H9 (cell line): ENCODE data around the gene ADAMTS3. TPM values are rescaled to one million over a fixed set of nuclear protein-coding genes. Genes with fewer than 3 reads are reported as not detected.

Source experiments
- DNase-seq: peaks from one replicate; pipeline ENCODE4 v3.0.0-alpha.2; 2017
- H2AFZ ChIP-seq: one replicate; pipeline ENCODE4 v1.6.1; 2013; ENCODE audit warnings: mild to moderate bottlenecking, low read length, control low read depth, moderate library complexity
- H2AK5ac ChIP-seq: 2 replicates; pipeline ENCODE4 v1.6.1; 2013; ENCODE audit warnings: low read length, control low read depth, mixed read lengths; ENCODE audit not compliant: insufficient read length
- H2BK120ac ChIP-seq: one replicate; pipeline ENCODE4 v1.6.1; 2013; ENCODE audit warnings: low read depth, mild to moderate bottlenecking, low read length, control low read depth, inconsistent platforms; ENCODE audit not compliant: poor library complexity, severe bottlenecking
- H2BK12ac ChIP-seq: 2 replicates; pipeline ENCODE4 v1.6.1; 2013; ENCODE audit warnings: low read length, control low read depth, mixed read lengths, low read depth; ENCODE audit not compliant: insufficient read length
- H2BK15ac ChIP-seq: 2 replicates; pipeline ENCODE4 v1.6.1; 2013; ENCODE audit warnings: low read depth, low read length, control low read depth
- H2BK20ac ChIP-seq: one replicate; pipeline ENCODE4 v1.6.1; 2013; ENCODE audit warnings: low read depth, mild to moderate bottlenecking, low read length, control low read depth, inconsistent platforms; ENCODE audit not compliant: poor library complexity, severe bottlenecking
- H2BK5ac ChIP-seq: 2 replicates; pipeline ENCODE4 v1.6.1; 2013; ENCODE audit warnings: low read length, control low read depth, mixed read lengths; ENCODE audit not compliant: insufficient read length
- H3K14ac ChIP-seq: 2 replicates; pipeline ENCODE4 v1.6.1; 2013; ENCODE audit warnings: low read length, control low read depth; ENCODE audit not compliant: insufficient read depth
- H3K18ac ChIP-seq: 2 replicates; pipeline ENCODE4 v1.6.1; 2013; ENCODE audit warnings: low read depth, mild to moderate bottlenecking, mixed read lengths, low read length, control low read depth; ENCODE audit not compliant: insufficient read length
- H3K23ac ChIP-seq: 2 replicates; pipeline ENCODE4 v1.6.1; 2013; ENCODE audit warnings: low read length, control low read depth, mixed read lengths, low read depth; ENCODE audit not compliant: insufficient read length
- H3K23me2 ChIP-seq: 2 replicates; pipeline ENCODE4 v1.6.1; 2013; ENCODE audit warnings: low read depth, mild to moderate bottlenecking, mixed read lengths, low read length, control low read depth; ENCODE audit not compliant: insufficient read length, poor library complexity, severe bottlenecking
- H3K27ac ChIP-seq: 2 replicates; pipeline ENCODE4 v1.5.1; 2013; ENCODE audit warnings: low read length, control low read depth, mixed read lengths, low read depth; ENCODE audit not compliant: insufficient read length
- H3K27me3 ChIP-seq: 2 replicates; pipeline ENCODE4 v1.6.1; 2013; ENCODE audit warnings: low read length, control low read depth, inconsistent platforms; ENCODE audit not compliant: insufficient read depth
- H3K4ac ChIP-seq: 2 replicates; pipeline ENCODE4 v1.6.1; 2013; ENCODE audit warnings: low read depth, mild to moderate bottlenecking, control low read depth, inconsistent platforms, low read length, moderate library complexity
- H3K4me1 ChIP-seq: 2 replicates; pipeline ENCODE4 v1.6.1; 2013; ENCODE audit warnings: low read length, control low read depth, inconsistent platforms; ENCODE audit not compliant: insufficient read depth
- H3K4me2 ChIP-seq: 2 replicates; pipeline ENCODE4 v1.6.1; 2013; ENCODE audit warnings: low read length, control low read depth, mixed read lengths; ENCODE audit not compliant: insufficient read length, insufficient read depth
- H3K56ac ChIP-seq: 2 replicates; pipeline ENCODE4 v1.6.1; 2013; ENCODE audit warnings: low read depth, mild to moderate bottlenecking, mixed read lengths, low read length, control low read depth; ENCODE audit not compliant: insufficient read length
- H3K79me1 ChIP-seq: 2 replicates; pipeline ENCODE4 v1.6.1; 2013; ENCODE audit warnings: low read depth, mild to moderate bottlenecking, moderate library complexity, low read length, control low read depth, inconsistent platforms; ENCODE audit not compliant: insufficient read depth, poor library complexity, severe bottlenecking
- H3K79me2 ChIP-seq: 2 replicates; pipeline ENCODE4 v1.6.1; 2013; ENCODE audit warnings: low read length, control low read depth, inconsistent platforms; ENCODE audit not compliant: insufficient read depth
- H3K9ac ChIP-seq: 2 replicates; pipeline ENCODE4 v1.6.1; 2013; ENCODE audit warnings: low read length, control low read depth, mixed read lengths; ENCODE audit not compliant: insufficient read length; ENCODE audit errors: extremely low read depth
- H3K9me3 ChIP-seq: one replicate; pipeline ENCODE4 v1.6.1; 2013; ENCODE audit warnings: low read depth, low read length, inconsistent platforms; ENCODE audit not compliant: control insufficient read depth
- H3T11ph ChIP-seq: one replicate; pipeline ENCODE4 v1.6.1; 2013; ENCODE audit warnings: mild to moderate bottlenecking, low read length, control low read depth, inconsistent platforms
- H4K20me1 ChIP-seq: one replicate; pipeline ENCODE4 v1.6.1; 2013; ENCODE audit not compliant: control insufficient read depth, insufficient read length, insufficient read depth
- H4K5ac ChIP-seq: 2 replicates; pipeline ENCODE4 v1.6.1; 2013; ENCODE audit warnings: low read depth, mild to moderate bottlenecking, mixed read lengths, low read length, control low read depth; ENCODE audit not compliant: insufficient read length
- H4K8ac ChIP-seq: replicated peaks from 2 replicates; pipeline ENCODE4 v1.6.1; 2013; ENCODE audit warnings: low read length, control low read depth, mixed read lengths, low read depth; ENCODE audit not compliant: insufficient read length
- H4K91ac ChIP-seq: 2 replicates; pipeline ENCODE4 v1.6.1; 2013; ENCODE audit warnings: low read depth, mild to moderate bottlenecking, moderate library complexity, mixed read lengths, low read length, control low read depth; ENCODE audit not compliant: insufficient read length
- H3K27ac Mint-ChIP-seq, 3 experiments: 2 replicates in 2 of 3; 3 replicates in 1 of 3; pipeline ENCODE4 v1.8.0; 2020 to 2021; ENCODE audit warnings: mixed read lengths in 3 of 3, mild to moderate bottlenecking in 1 of 3, moderate library complexity in 1 of 3
- H3K27me3 Mint-ChIP-seq: 2 replicates; pipeline ENCODE4 v1.8.0; 2021; ENCODE audit warnings: low read depth, mild to moderate bottlenecking, moderate library complexity, mixed read lengths
- H3K36me3 Mint-ChIP-seq, 3 experiments: 2 replicates in 2 of 3; 3 replicates in 1 of 3; pipeline ENCODE4 v1.8.0; 2020 to 2021; ENCODE audit warnings: low read depth in 3 of 3, mixed read lengths in 3 of 3; ENCODE audit not compliant: insufficient read depth in 1 of 3
- H3K4me1 Mint-ChIP-seq, 2 experiments: 2 replicates each; pipeline ENCODE4 v1.8.0; 2020; ENCODE audit warnings: mixed read lengths in 2 of 2
- H3K4me3 Mint-ChIP-seq, 2 experiments: 2 replicates in 1 of 2; 3 replicates in 1 of 2; pipeline ENCODE4 v1.8.0; 2020 to 2021; ENCODE audit warnings: mild to moderate bottlenecking in 2 of 2, mixed read lengths in 2 of 2, moderate library complexity in 1 of 2
- H3K9me3 Mint-ChIP-seq, 2 experiments: 2 replicates in 1 of 2; 3 replicates in 1 of 2; pipeline ENCODE4 v1.8.0; 2020; ENCODE audit warnings: mild to moderate bottlenecking in 2 of 2, mixed read lengths in 2 of 2, moderate library complexity in 1 of 2
- WGBS: extraction: QIAGEN DNeasy Blood & Tissue Kit; methylation state at CpG from one replicate; pipeline ENCODE4 v1.1.7; 2013; ENCODE audit warnings: missing lambda C conversion rate, low lambda C conversion rate, mixed read lengths; ENCODE audit not compliant: insufficient read length; ENCODE audit errors: extremely low coverage; 5-methylcytosine and 5-hydroxymethylcytosine counted together
- total RNA-seq: library from RNA; stranded (reverse); gene quantifications from 2 replicates; pipeline ENCODE4 v1.2.1, GENCODE V29; 2021
- TF ChIP-seq, protein P1 (sequence below): fragments of 200-600 bp; sonication (generic); conservative IDR thresholded peaks from 3 replicates; pipeline ENCODE4 v1.8.0; 2021; ENCODE audit warnings: antibody characterized with exemption, mild to moderate bottlenecking

The ADAMTS3 gene
- total RNA-seq, 1 experiment from 2014 or later: 1.1 TPM

DNA sequence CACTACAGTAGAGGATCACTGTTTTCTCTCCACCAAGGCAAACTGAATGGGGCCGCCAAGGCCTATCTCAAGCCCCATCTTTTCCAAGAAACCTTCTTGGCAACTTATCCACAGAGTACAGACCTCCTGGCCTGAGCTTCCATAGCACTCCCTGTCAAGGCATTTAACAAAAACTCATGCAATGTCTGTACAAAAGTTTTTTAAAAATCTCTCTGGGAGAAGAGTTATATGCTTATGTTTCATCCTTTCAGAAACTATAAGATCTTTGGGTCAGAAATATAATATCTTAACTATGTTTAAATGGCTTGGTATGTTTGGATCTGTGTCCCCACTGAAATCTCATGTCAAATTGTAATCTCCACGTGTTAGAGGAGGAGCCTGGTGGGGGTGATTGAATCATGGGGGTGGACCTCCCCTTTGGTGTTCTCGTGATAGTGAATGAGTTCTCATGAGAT is 13.6 kb downstream of the ADAMTS3 start:
- Histone ChIP-seq H4K5ac (no peak overlapping the region), H4K20me1 (no peaks in the 10 kb centered on the region), H2BK15ac (no peak overlapping the region), H2BK120ac (no peak overlapping the region), H3K9ac (no peak overlapping the region), H3K14ac (no peak overlapping the region), H2BK5ac (no peak overlapping the region), H4K8ac (no peak overlapping the region), H3K4me1 (no peaks in the 10 kb centered on the region), H2AFZ (no peak overlapping the region), H2BK12ac (no peak overlapping the region), H2BK20ac (no peak overlapping the region), H3T11ph (no peak overlapping the region), H3K23ac (no peak overlapping the region), H3K79me2 (no peaks in the 10 kb centered on the region), H3K9me3 (no peaks in the 10 kb centered on the region), H4K91ac (no peak overlapping the region), H2AK5ac (no peak overlapping the region), H3K27ac (no peak overlapping the region), H3K27me3 (no peaks in the 10 kb centered on the region), H3K18ac (no peak overlapping the region), H3K23me2 (no peaks in the 10 kb centered on the region), H3K4ac (no peak overlapping the region), H3K4me2 (no peak overlapping the region), H3K56ac (no peak overlapping the region), H3K79me1 (no peaks in the 10 kb centered on the region)
- H3K36me3 Mint-ChIP-seq: peaks cover 0 to 1% (median 0%) of the 10 kb centered on the region in 3 experiments; a peak in 1 of 7 replicates
- H3K27ac Mint-ChIP-seq: no peak overlapping the region
- H3K9me3 Mint-ChIP-seq: no peaks in the 10 kb centered on the region; a peak in 1 of 5 replicates
- no peaks in the 10 kb centered on the region for H3K27me3 Mint-ChIP-seq
- DNase-seq: no peak
- no peaks in the 10 kb centered on the region for H3K4me1 Mint-ChIP-seq
- WGBS: no CpG with 5 or more reads among the region's 3 CpGs
- TF ChIP-seq, protein P1, sequence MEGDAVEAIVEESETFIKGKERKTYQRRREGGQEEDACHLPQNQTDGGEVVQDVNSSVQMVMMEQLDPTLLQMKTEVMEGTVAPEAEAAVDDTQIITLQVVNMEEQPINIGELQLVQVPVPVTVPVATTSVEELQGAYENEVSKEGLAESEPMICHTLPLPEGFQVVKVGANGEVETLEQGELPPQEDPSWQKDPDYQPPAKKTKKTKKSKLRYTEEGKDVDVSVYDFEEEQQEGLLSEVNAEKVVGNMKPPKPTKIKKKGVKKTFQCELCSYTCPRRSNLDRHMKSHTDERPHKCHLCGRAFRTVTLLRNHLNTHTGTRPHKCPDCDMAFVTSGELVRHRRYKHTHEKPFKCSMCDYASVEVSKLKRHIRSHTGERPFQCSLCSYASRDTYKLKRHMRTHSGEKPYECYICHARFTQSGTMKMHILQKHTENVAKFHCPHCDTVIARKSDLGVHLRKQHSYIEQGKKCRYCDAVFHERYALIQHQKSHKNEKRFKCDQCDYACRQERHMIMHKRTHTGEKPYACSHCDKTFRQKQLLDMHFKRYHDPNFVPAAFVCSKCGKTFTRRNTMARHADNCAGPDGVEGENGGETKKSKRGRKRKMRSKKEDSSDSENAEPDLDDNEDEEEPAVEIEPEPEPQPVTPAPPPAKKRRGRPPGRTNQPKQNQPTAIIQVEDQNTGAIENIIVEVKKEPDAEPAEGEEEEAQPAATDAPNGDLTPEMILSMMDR: no peak
- H3K4me3 Mint-ChIP-seq: no peak overlapping the region
